ENCODE results near the gene PTPRF.

PTPRF gene

DNA sequence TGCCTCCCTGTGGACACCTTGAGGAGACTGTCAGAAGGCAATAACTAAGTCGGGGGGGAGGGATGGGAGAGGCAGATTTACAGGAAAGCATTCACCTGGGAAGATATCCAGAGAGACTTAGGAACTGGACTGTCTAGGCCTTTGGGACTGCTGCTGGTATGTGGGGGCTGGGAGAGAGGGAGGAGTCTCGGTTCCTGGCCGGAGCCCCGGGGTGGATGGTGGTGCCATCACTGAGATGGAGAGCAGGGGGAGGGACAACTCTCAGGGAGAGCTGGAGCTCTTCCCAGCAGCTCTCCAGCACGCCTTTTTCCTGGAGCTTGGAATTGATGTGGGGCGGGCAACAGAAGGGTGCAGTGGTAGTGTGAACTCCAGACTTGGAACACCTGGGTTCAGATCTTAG lies 22.1 kb downstream of the PTPRF start:
- DNase-seq (ENCODE audit: low read depth) = peak; percentile 47

DNA sequence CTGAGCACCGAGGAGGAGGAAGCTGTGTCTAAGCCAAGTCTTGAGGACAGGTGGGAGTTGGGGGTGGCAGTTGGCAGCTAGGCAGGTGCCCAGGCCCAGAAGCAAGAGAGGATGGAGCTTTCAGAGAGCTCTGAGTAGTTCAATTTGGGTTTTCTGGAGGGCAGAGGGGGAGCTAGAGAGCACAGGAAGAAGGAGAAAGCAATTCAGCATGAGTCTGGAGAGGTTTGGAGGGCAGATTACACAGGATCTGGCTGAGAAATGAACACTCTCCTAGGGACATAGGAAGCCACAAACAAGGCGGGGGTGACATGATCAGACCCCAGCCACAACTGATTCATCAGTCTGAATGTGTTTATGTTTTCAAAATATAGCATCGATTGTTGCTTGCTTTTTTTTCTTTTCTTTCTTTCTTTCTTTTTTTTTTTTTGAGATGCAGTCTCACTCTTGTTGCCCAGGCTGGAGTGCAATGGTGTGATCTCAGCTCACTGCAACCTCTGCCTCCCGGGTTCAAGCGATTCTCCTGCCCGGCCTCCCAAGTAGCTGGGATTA lies 23.8 kb downstream of the PTPRF start:
- DNase-seq (ENCODE audit: low read depth) = peak; percentile 59

DNA sequence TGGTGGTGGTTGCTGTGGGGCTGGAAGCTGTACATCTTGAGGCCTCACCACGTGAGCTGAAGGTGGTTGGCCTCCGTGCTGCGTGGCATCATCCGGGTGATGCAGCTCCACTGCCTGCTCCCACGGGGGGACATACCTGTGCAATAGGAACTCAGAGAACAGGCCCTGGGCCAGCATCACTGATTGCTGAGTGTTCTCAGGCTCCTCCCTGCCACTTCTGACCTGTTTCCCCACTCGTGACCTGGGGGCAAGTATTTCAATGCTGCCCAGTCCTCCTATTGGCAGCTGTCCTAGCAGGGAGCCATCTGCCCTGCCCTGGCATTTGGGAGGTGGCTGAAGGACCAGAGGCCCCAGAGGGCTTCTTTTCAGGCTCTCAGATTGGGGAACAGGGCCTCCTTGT lies 26.1 kb downstream of the PTPRF start:
- DNase-seq (ENCODE audit: low read depth) = no peak

DNA sequence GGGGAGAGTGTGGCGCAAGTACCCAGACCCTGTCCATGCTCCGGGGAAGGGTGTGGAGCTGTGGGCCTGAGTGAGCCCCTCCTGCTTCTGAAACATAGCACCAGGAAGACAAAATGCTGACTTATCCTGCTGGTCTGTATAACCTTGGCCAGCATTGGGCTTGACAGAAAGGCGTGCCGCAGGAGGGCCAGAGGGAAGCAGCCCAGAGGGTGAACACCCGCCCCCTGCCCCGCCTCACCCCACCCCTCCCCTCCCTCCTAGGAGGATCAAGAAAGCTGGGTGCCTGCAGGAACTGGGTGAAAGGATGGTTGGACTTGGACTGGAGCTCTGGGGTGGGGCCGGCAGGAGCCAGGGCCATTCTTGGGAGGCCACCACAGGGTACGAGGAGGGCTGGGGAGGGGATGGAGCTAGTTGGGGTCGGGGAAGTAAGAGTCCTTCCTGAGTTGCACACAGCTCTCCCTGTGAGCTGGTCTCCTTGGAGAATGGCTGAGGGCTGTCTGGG lies 27.1 kb downstream of the PTPRF start:
- peak; percentile 77 for DNase-seq (ENCODE audit: low read depth)

GRCh38 chr1:43558346-43558841 lies 27.7 kb downstream of the PTPRF start:
- DNase-seq (ENCODE audit: low read depth) = peak; percentile 24

- no peak for DNase-seq (ENCODE audit: low read depth)
Measured at GRCh38 chr1:43559714-43560113, 29.0 kb downstream of the PTPRF start.

- no peak for DNase-seq (ENCODE audit: low read depth)
Measured at GRCh38 chr1:43560286-43560685, 29.6 kb downstream of the PTPRF start.

GRCh38 chr1:43563876-43564539 lies 33.3 kb downstream of the PTPRF start:
- DNase-seq (ENCODE audit: low read depth) = no peak

GRCh38 chr1:43564551-43565348 lies 34.1 kb downstream of the PTPRF start:
- no peak for DNase-seq (ENCODE audit: low read depth)

- DNase-seq (ENCODE audit: low read depth) = peak; percentile 39
Measured at GRCh38 chr1:43565600-43566360, 35.1 kb downstream of the PTPRF start.

DNA sequence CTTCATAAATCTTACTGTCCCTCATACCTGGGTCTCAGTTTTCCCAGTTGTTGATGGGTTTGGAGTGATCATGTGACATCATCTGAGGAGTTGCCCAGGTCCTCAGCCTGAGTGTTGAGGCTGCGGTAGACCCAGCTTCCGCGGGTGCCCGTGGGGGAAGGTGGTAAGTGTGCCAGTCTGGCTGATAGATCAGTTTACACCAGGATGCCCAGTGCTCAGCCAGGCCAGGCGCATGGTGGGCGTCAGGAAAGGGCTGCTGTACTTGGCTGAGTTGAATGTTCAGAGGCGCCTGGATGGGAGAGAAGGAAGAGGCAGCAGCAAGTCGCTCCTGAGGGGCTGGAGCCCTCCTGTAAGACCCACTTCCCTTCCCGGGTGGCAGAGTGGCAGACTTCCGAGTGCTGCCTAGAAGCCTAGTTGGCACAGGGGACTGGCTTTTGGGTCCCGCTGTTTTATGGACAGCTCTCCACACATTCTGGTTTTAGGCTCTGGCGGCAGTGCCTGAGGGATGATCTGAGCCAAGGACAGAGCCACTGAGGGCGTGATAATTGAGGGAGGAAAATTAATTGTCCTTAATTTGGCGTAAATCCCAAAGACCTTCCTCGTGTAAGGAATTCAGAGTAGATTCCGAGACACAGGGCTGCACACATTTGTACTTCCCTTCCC lies 35.8 kb downstream of the PTPRF start:
- DNase-seq (ENCODE audit: low read depth) = no peak

GRCh38 chr1:43569175-43569574 lies 38.5 kb downstream of the PTPRF start:
- DNase-seq (ENCODE audit: low read depth) = no peak

DNA sequence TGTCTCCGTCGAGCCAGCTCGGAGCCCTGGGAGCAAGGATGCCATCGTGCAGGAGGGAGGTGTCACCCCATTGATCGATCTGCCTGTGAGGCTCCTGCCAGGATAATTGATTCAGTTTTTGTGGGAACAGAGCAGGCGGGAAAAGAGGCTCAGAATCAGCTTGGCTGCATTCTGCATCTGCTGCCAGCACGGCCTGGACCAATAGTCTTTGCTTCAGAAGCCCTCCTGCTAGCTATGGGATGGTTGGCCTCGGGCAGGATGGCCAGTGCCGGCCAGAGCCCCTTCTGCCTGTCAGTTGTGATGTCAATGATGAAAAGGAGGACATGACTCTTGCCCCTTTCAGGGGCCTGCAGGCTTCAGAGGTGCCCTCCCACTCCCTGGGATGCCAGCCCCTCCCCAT lies 39.6 kb downstream of the PTPRF start:
- DNase-seq (ENCODE audit: low read depth) = no peak

DNA sequence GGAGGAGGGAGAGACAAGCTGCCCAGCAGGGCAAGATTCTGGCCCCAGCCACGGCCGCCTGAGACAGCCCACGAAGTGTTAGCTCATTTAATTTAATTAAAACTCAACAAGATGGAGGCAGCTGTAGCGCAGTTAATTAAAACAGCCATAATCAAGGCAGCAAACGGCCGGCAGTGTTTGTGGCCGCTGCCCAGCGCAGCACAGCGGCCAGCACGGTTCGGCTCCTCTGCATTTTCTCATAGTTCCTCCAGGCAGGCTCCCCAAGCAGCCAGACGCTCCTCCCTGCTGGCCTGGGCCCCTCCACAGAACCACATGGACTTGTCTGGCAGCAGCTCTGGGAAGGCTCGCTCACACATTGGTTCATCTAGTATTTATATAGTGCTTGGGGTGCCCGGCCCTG lies 40.0 kb downstream of the PTPRF start:
- DNase-seq (ENCODE audit: low read depth) = no peak

DNA sequence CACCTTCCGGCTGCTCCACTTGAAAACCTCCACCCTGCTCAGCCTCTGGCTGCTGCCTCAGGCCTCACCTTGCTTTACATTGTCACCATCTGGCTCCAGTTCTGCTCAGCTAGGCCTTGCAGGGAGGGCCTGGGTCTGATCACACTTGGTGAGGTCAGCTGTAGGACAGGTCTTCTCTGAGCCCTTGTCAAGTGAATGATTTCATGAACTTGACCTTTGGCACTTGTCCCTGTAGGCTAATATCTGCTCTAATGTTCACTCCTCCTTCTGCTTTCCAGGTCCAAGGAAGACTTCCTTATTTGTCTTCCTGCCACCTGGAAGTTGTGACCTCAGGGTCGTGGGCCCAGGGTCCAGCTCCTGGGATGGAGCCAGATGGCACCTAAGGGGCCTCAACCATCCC lies 41.4 kb downstream of the PTPRF start:
- no peak for DNase-seq (ENCODE audit: low read depth)

DNA sequence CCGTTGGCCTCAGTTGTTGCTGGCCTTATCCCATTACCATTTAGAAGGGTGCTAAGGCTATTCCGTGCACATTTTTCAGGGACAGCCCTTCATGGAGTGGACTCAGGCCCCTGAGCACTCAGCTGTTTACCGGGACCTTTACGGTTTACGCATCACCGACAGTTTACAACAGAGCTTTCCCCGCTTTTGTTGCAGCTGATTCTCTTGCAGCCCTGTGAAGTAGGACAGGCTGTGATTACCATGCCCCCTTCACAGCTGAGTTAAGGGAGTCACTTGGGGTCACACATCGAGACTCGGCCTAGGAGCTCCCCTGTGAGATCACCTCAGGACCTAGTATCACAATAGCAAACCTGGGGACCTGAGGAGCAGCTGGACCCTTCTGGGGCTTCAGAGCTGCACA lies 41.9 kb downstream of the PTPRF start:
- no peak for DNase-seq (ENCODE audit: low read depth)

- no peak for DNase-seq (ENCODE audit: low read depth)
Measured at GRCh38 chr1:43573066-43573800, 42.5 kb downstream of the PTPRF start.

DNA sequence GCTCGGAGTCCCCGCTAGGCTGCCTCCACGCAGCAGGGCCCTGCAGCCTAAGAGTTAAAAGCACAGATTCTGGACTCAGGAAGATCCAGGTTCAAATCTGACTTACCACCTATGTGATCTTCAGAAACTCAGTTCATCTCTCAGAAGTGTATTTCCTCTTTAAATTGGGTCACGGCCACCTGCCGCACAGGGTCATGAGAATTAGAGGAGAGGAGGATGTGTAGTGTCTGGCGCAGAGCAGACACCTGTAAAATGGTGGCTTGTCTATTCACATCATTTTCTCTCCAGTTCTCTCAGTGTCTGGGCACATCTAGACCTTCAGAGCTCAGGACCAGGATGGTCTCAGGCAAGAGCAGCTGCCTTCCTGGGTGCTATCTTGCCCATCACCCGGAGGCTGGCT lies 45.8 kb downstream of the PTPRF start:
- DNase-seq (ENCODE audit: low read depth) = no peak

- DNase-seq (ENCODE audit: low read depth) = no peak
Measured at GRCh38 chr1:43577655-43578542, 47.2 kb downstream of the PTPRF start.

- no peak for DNase-seq (ENCODE audit: low read depth)
Measured at GRCh38 chr1:43580039-43580438, 49.4 kb downstream of the PTPRF start.
